ENCODE data around the gene TET1. TPM values are rescaled to one million over a fixed set of nuclear protein-coding genes. Genes with fewer than 3 reads are reported as not detected.

The TET1 gene
- total and polyA plus RNA-seq, 9 of the 15 experiments (the other 6 are each of a cell fraction or from before 2014, with no cell fraction given), result 2.6 to 21.3 (median 11.6) TPM

DNA sequence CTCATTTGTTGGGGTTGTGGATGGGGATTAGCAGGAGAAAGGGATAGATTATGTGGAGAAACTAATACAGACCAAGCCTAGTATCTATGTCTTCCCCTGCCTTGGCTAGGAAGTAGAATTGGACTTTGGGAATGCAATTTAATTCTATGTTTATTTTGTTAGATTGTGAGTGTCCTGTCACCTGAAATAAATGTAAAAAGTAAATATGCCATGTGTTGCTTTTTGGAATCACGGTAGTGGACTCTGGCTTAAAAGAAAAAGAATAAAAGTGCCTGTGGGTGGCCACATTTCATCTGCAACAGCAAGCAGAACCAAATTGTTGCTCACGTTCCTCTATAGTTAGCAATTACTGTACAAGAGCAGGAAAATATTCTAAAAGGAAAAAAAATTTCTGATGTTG lies 42.3 kb downstream of the TET1 start:
- Histone ChIP-seq H3K9ac (ENCODE audit: insufficient read depth in 1 of 2, low read depth in 2 of 2, low read length in 2 of 2) (no peak overlapping the region), H3K79me2 (ENCODE audit: control insufficient read depth, insufficient read depth, low read length) (peaks cover 24% of the 10 kb centered on the region), H3K4me2 (ENCODE audit: insufficient read depth, low read length) (no peak overlapping the region), H3K4me3 (no peak overlapping the region), H3K9me3 (replicated peaks; ENCODE audit: control insufficient read depth, insufficient read depth, low read depth, low read length) (no peaks in the 10 kb centered on the region), H4K20me1 (replicated peaks; ENCODE audit: control insufficient read depth, insufficient read depth, low read length) (0 out of 2 replicates have a peak, but pooled peaks cover 4% of the 10 kb centered on the region), H3K36me3 (ENCODE audit: control insufficient read depth, insufficient read depth, low read length) (peaks cover 41% of the 10 kb centered on the region; the same call in 2 of the 3 replicates), H3K9me1 (ENCODE audit: control insufficient read depth, insufficient read depth, low read length) (peaks cover 5% of the 10 kb centered on the region), H3K27ac (ENCODE audit: extremely low read depth, low read depth, low read length) (no peak overlapping the region), H2AFZ (ENCODE audit: low read depth, low read length) (no peak overlapping the region), H3K27me3 (ENCODE audit: control insufficient read depth in 2 of 2, insufficient read depth in 2 of 2, low read length in 2 of 2) (no peaks in the 10 kb centered on the region), H3K4me1 (replicated peaks in 1 of 2; ENCODE audit: control insufficient read depth in 2 of 2, insufficient read depth in 2 of 2, low read length in 2 of 2) (peaks cover 18 to 19% of the 10 kb centered on the region in 2 experiments)
- no TSS peak for BruUV-seq (replicated peaks)
- CTCF ChIA-PET (ENCODE audit: low intra/inter-chr PET ratio), result no interaction called here
- 88% methylated on average over 2 of the region's 2 CpGs for WGBS (ENCODE audit: insufficient coverage, low coverage, missing lambda C conversion rate)
- POLR2A ChIA-PET, result interaction anchor here (3.7 kb wide), 1 partner anchor 9 kb away, joined by 12 read pairs; no protein-coding TSS in a partner anchor
- in situ Hi-C loops (cut with MboI), result no loop called here
- DNase-seq (ENCODE audit: extremely low read depth in 1 of 4, low spot score in 3 of 4) (no peak), ATAC-seq (no peak), FAIRE-seq (no peak)
- intact Hi-C loops (cut with micrococcal nuclease), result no loop called here
- TF ChIP-seq JUN (IDR thresholded peaks at IDR 0.05; ENCODE audit: borderline replicate concordance, low read depth, low read length) (no peak), JUN (CRISPR knock-in tag; IDR thresholded peaks at IDR 0.05; ENCODE audit: borderline replicate concordance) (no peak), ELF2 (CRISPR knock-in tag; IDR thresholded peaks at IDR 0.05) (no peak), CHCHD3 (CRISPR knock-in tag; IDR thresholded peaks at IDR 0.05) (no peak), PHF21A (IDR thresholded peaks at IDR 0.05; ENCODE audit: borderline replicate concordance, low read depth) (no peak), PTBP1 (IDR thresholded peaks at IDR 0.05; ENCODE audit: low read depth, low read length) (no peak)
- TF ChIP-seq, protein P1, sequence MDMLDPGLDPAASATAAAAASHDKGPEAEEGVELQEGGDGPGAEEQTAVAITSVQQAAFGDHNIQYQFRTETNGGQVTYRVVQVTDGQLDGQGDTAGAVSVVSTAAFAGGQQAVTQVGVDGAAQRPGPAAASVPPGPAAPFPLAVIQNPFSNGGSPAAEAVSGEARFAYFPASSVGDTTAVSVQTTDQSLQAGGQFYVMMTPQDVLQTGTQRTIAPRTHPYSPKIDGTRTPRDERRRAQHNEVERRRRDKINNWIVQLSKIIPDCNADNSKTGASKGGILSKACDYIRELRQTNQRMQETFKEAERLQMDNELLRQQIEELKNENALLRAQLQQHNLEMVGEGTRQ (CRISPR knock-in tag; IDR thresholded peaks at IDR 0.05), result no peak
- TF ChIP-seq, protein P2, sequence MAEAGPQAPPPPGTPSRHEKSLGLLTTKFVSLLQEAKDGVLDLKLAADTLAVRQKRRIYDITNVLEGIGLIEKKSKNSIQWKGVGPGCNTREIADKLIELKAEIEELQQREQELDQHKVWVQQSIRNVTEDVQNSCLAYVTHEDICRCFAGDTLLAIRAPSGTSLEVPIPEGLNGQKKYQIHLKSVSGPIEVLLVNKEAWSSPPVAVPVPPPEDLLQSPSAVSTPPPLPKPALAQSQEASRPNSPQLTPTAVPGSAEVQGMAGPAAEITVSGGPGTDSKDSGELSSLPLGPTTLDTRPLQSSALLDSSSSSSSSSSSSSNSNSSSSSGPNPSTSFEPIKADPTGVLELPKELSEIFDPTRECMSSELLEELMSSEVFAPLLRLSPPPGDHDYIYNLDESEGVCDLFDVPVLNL (CRISPR knock-in tag; IDR thresholded peaks at IDR 0.05; ENCODE audit: low read depth), result no peak
- TF ChIP-seq, protein P3, sequence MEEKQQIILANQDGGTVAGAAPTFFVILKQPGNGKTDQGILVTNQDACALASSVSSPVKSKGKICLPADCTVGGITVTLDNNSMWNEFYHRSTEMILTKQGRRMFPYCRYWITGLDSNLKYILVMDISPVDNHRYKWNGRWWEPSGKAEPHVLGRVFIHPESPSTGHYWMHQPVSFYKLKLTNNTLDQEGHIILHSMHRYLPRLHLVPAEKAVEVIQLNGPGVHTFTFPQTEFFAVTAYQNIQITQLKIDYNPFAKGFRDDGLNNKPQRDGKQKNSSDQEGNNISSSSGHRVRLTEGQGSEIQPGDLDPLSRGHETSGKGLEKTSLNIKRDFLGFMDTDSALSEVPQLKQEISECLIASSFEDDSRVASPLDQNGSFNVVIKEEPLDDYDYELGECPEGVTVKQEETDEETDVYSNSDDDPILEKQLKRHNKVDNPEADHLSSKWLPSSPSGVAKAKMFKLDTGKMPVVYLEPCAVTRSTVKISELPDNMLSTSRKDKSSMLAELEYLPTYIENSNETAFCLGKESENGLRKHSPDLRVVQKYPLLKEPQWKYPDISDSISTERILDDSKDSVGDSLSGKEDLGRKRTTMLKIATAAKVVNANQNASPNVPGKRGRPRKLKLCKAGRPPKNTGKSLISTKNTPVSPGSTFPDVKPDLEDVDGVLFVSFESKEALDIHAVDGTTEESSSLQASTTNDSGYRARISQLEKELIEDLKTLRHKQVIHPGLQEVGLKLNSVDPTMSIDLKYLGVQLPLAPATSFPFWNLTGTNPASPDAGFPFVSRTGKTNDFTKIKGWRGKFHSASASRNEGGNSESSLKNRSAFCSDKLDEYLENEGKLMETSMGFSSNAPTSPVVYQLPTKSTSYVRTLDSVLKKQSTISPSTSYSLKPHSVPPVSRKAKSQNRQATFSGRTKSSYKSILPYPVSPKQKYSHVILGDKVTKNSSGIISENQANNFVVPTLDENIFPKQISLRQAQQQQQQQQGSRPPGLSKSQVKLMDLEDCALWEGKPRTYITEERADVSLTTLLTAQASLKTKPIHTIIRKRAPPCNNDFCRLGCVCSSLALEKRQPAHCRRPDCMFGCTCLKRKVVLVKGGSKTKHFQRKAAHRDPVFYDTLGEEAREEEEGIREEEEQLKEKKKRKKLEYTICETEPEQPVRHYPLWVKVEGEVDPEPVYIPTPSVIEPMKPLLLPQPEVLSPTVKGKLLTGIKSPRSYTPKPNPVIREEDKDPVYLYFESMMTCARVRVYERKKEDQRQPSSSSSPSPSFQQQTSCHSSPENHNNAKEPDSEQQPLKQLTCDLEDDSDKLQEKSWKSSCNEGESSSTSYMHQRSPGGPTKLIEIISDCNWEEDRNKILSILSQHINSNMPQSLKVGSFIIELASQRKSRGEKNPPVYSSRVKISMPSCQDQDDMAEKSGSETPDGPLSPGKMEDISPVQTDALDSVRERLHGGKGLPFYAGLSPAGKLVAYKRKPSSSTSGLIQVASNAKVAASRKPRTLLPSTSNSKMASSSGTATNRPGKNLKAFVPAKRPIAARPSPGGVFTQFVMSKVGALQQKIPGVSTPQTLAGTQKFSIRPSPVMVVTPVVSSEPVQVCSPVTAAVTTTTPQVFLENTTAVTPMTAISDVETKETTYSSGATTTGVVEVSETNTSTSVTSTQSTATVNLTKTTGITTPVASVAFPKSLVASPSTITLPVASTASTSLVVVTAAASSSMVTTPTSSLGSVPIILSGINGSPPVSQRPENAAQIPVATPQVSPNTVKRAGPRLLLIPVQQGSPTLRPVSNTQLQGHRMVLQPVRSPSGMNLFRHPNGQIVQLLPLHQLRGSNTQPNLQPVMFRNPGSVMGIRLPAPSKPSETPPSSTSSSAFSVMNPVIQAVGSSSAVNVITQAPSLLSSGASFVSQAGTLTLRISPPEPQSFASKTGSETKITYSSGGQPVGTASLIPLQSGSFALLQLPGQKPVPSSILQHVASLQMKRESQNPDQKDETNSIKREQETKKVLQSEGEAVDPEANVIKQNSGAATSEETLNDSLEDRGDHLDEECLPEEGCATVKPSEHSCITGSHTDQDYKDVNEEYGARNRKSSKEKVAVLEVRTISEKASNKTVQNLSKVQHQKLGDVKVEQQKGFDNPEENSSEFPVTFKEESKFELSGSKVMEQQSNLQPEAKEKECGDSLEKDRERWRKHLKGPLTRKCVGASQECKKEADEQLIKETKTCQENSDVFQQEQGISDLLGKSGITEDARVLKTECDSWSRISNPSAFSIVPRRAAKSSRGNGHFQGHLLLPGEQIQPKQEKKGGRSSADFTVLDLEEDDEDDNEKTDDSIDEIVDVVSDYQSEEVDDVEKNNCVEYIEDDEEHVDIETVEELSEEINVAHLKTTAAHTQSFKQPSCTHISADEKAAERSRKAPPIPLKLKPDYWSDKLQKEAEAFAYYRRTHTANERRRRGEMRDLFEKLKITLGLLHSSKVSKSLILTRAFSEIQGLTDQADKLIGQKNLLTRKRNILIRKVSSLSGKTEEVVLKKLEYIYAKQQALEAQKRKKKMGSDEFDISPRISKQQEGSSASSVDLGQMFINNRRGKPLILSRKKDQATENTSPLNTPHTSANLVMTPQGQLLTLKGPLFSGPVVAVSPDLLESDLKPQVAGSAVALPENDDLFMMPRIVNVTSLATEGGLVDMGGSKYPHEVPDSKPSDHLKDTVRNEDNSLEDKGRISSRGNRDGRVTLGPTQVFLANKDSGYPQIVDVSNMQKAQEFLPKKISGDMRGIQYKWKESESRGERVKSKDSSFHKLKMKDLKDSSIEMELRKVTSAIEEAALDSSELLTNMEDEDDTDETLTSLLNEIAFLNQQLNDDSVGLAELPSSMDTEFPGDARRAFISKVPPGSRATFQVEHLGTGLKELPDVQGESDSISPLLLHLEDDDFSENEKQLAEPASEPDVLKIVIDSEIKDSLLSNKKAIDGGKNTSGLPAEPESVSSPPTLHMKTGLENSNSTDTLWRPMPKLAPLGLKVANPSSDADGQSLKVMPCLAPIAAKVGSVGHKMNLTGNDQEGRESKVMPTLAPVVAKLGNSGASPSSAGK (IDR thresholded peaks at IDR 0.05), result no peak

Data from K562 (cell line).